PC-9 (cell line): Measurements from ENCODE around the gene RSF1.

Experiments
- EZH2 ChIP-seq: fragments of 200-600 bp; sonication (generic); IDR thresholded peaks from 2 replicates; pipeline ENCODE4 v1.8.0; 2017; ENCODE audit warnings: antibody characterized with exemption, low read depth
- TF ChIP-seq, protein P1 (sequence below): fragments of 200-600 bp; sonication (generic); conservative IDR thresholded peaks from 2 replicates; pipeline ENCODE4 v1.6.1; 2017; ENCODE audit warnings: mixed run types, antibody characterized with exemption, mild to moderate bottlenecking, moderate library complexity

DNA sequence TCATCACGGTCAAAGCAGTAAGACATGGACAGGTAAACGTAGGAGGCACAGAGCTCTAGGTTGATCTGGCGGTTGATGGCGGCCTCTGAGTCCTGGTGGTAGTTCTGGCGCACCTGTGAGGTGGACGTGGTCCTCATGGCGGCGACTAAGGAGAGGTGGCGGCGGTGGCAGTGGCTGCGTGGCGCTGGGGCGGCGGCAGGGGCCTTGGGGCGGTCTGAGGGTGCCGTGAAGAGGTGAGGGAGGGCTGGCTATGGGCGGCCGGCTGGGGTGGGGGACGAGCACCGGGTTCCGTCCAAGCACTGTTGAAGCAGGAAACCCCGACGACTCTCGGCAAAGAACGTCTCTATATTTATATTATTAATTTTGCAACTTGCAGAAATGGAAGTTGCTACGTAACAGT lies 85.6 kb downstream of the RSF1 start:
- TF ChIP-seq, protein P1, sequence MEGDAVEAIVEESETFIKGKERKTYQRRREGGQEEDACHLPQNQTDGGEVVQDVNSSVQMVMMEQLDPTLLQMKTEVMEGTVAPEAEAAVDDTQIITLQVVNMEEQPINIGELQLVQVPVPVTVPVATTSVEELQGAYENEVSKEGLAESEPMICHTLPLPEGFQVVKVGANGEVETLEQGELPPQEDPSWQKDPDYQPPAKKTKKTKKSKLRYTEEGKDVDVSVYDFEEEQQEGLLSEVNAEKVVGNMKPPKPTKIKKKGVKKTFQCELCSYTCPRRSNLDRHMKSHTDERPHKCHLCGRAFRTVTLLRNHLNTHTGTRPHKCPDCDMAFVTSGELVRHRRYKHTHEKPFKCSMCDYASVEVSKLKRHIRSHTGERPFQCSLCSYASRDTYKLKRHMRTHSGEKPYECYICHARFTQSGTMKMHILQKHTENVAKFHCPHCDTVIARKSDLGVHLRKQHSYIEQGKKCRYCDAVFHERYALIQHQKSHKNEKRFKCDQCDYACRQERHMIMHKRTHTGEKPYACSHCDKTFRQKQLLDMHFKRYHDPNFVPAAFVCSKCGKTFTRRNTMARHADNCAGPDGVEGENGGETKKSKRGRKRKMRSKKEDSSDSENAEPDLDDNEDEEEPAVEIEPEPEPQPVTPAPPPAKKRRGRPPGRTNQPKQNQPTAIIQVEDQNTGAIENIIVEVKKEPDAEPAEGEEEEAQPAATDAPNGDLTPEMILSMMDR: no peak
- TF ChIP-seq EZH2: no peak
